BJ (cell line): ENCODE measurements around the gene HYAL1. TPM values are rescaled to one million over a fixed set of nuclear protein-coding genes. Genes with fewer than 3 reads are reported as not detected.
"Not testable (repeated sequence)": the region's sequence is repeated elsewhere in the genome, so short reads cannot be mapped to it uniquely, and the experiment has no call there.

ENCODE experiments used
- CTCF ChIA-PET: fragments of 350-600 bp; formaldehyde crosslinking; extraction: SDS; loops from one replicate; lab custom pipeline; 2021; ENCODE audit warnings: antibody characterized with exemption, inconsistent platforms; lab: Yijun Ruan, JAX
- POLR2A ChIA-PET: fragments of 300-600 bp; sonication (Branson Sonifier 250); formaldehyde crosslinking; extraction: SDS; loops from one replicate; lab custom pipeline; 2021; ENCODE audit warnings: antibody characterized with exemption; lab: Charles Lee
- DNase-seq: peaks from one replicate; pipeline ENCODE4 v3.0.0-alpha.2; 2011; ENCODE audit warnings: low read depth
- H3K27me3 ChIP-seq: 2 replicates; pipeline ENCODE4 v1.6.0; 2011; ENCODE audit warnings: low read length; ENCODE audit not compliant: control insufficient read depth, insufficient read depth
- H3K36me3 ChIP-seq: 2 replicates; pipeline ENCODE4 v1.5.1; 2011; ENCODE audit warnings: low read length; ENCODE audit not compliant: control insufficient read depth, insufficient read depth
- H3K4me3 ChIP-seq: 2 replicates; pipeline ENCODE4 v1.5.1; 2011; ENCODE audit warnings: low read depth, mild to moderate bottlenecking, control low read depth, low read length
- CTCF ChIP-seq: IDR thresholded peaks from 2 replicates; pipeline ENCODE4 v1.5.1; 2011; ENCODE audit warnings: low read depth, mild to moderate bottlenecking, control low read depth, inconsistent platforms, low read length, moderate library complexity; ENCODE audit not compliant: insufficient read depth
- polyA plus RNA-seq: library from polyadenylated mRNA; depleted of rRNA; stranded (reverse); fragments of >200 nt; gene quantifications from 2 replicates; pipeline ENCODE4 v1.2.3, GENCODE V29; 2011

Gene HYAL1
- polyA plus RNA-seq, 1 experiment = 0.10 TPM

- no peaks in the 10 kb centered on the region for H3K27me3 ChIP-seq
- POLR2A ChIA-PET = no interaction called here
- TF ChIP-seq CTCF = no peak
- H3K36me3 ChIP-seq = peaks cover 20% of the 10 kb centered on the region
- no peak for DNase-seq
- H3K4me3 ChIP-seq = no peak overlapping the region
- CTCF ChIA-PET = interaction anchor here (1.9 kb wide), 1 partner anchor 18 kb away, joined by 3 read pairs; the partner anchor contains the start of genes HYAL3 and NAA80
Observed at GRCh38 chr3:50317300-50317699, 13.9 kb upstream of the HYAL1 start.

- POLR2A ChIA-PET = no interaction called here
- H3K36me3 ChIP-seq = peaks cover 20% of the 10 kb centered on the region
- CTCF ChIA-PET = interaction anchor here (1.9 to 3.0 kb wide), 2 partner anchors 7 to 18 kb away, joined by 3 to 15 read pairs; partner anchors contain the start of genes HYAL2, HYAL3 and NAA80
- H3K27me3 ChIP-seq = no peaks in the 10 kb centered on the region
- H3K4me3 ChIP-seq = no peak overlapping the region
- TF ChIP-seq CTCF = no peak
- no peak for DNase-seq
Observed at GRCh38 chr3:50316657-50317242, 13.4 kb upstream of the HYAL1 start.

- TF ChIP-seq CTCF = no peak
- H3K27me3 ChIP-seq = no peaks in the 10 kb centered on the region
- peaks cover 20% of the 10 kb centered on the region for H3K36me3 ChIP-seq
- DNase-seq = no peak
- ChIA-PET POLR2A (interaction anchor here (0.5 kb wide), 1 partner anchor 19 kb away, joined by 5 read pairs; no protein-coding TSS in a partner anchor), CTCF (interaction anchor here (0.6 to 3.0 kb wide), 3 partner anchors 9 to 270 kb away, joined by 3 to 15 read pairs (median 3); partner anchors contain the start of genes HYAL2, HYAL3 and NAA80)
- H3K4me3 ChIP-seq = no peak overlapping the region
Observed at GRCh38 chr3:50314816-50315215, 11.4 kb upstream of the HYAL1 start.

- Histone ChIP-seq H3K4me3 (no peak overlapping the region), H3K27me3 (no peaks in the 10 kb centered on the region), H3K36me3 (peaks cover 20% of the 10 kb centered on the region)
- TF ChIP-seq CTCF = no peak
- POLR2A ChIA-PET = no interaction called here
- CTCF ChIA-PET = interaction anchor here (0.9 to 3.0 kb wide), 2 partner anchors 10 to 15 kb away, joined by 3 to 15 read pairs; partner anchors contain the start of genes HYAL2, HYAL3 and NAA80
- no peak for DNase-seq
Observed at GRCh38 chr3:50314342-50314741, 11.0 kb upstream of the HYAL1 start.

- POLR2A ChIA-PET, CTCF ChIA-PET, H3K4me3 ChIP-seq: not testable (repeated sequence)
Observed at GRCh38 chr3:50312041-50312440, 8.7 kb upstream of the HYAL1 start.

More at GRCh38 chr3:50312041-50312440, 8.7 kb upstream of the HYAL1 start:
- not testable (repeated sequence) for DNase-seq, H3K36me3 ChIP-seq, H3K27me3 ChIP-seq
